ENCODE measurements around the gene PTK7. TPM values are rescaled to one million over a fixed set of nuclear protein-coding genes. Genes with fewer than 3 reads are reported as not detected.
"Not testable (repeated sequence)": the region's sequence is repeated elsewhere in the genome, so short reads cannot be mapped to it uniquely, and the experiment has no call there.

PTK7 gene
- total and polyA plus RNA-seq, 7 donors, result 0.17 to 1.6 (median 0.67) TPM

DNA sequence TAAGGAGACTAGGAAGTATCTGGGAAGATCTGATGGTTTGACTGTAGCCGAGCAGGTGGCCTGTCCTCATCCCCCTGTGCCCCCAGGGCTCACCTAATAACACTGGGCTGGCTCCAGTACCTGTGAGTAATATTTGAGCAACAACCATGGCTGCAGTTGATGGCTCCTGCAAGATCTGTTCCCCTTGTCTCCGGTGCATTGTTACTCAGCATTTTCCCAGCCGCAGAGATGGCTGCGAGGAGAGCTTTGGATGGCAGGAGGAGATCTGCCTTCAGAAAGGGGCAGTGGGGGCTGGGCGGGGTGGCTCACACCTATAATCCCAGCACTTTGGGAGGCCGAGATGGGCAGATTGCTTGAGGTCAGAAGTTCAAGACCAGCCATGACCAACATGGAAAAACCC lies 39.3 kb downstream of the PTK7 start:
- intact Hi-C loops (cut with DNase I), result no loop called here
- TF ChIP-seq, protein P1, sequence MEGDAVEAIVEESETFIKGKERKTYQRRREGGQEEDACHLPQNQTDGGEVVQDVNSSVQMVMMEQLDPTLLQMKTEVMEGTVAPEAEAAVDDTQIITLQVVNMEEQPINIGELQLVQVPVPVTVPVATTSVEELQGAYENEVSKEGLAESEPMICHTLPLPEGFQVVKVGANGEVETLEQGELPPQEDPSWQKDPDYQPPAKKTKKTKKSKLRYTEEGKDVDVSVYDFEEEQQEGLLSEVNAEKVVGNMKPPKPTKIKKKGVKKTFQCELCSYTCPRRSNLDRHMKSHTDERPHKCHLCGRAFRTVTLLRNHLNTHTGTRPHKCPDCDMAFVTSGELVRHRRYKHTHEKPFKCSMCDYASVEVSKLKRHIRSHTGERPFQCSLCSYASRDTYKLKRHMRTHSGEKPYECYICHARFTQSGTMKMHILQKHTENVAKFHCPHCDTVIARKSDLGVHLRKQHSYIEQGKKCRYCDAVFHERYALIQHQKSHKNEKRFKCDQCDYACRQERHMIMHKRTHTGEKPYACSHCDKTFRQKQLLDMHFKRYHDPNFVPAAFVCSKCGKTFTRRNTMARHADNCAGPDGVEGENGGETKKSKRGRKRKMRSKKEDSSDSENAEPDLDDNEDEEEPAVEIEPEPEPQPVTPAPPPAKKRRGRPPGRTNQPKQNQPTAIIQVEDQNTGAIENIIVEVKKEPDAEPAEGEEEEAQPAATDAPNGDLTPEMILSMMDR (IDR thresholded peaks at IDR 0.05), result no peak
- Histone ChIP-seq H3K36me3 (ENCODE audit: insufficient read depth in 1 of 2, low read depth in 1 of 2) (no peaks in the 10 kb centered on the region), H3K27ac (no peak overlapping the region), H3K4me1 (no peaks in the 10 kb centered on the region), H3K9me3 (no peaks in the 10 kb centered on the region), H3K4me3 (no peak overlapping the region), H3K27me3 (ENCODE audit: insufficient read depth in 3 of 3, low read length in 2 of 3) (no peaks in the 10 kb centered on the region)
- no peak for DNase-seq
- WGBS, 3 donors, result 90 to 96% (median 94%) methylated on average over 6 of the region's 6 CpGs
- ATAC-seq, result no peak

DNA sequence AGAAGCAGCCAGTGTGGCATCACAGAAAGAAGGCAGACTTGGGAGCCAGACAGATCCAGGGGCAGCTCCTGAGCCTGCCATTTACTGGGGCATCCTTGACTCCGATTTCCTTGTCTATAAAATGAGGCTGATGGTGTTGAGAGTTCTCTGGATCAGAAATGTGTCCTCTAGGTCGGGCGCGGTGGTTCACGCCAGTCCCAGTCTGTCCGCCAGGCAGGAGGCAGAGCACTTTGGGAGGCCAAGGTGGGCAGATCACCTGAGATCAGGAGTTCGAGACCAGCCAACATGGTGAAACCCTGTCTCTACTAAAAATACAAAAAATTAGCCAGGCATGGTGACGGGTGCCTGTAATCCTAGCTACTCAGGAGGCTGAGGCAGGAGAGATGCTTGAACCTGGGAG lies 41.4 kb downstream of the PTK7 start:
- H3K4me1 ChIP-seq; H3K36me3 ChIP-seq (ENCODE audit: insufficient read depth in 1 of 2, low read depth in 1 of 2); H3K4me3 ChIP-seq; H3K27ac ChIP-seq; ATAC-seq; intact Hi-C loops (cut with DNase I); H3K27me3 ChIP-seq (ENCODE audit: insufficient read depth in 3 of 3, low read length in 2 of 3); H3K9me3 ChIP-seq; DNase-seq: not testable (repeated sequence)
- WGBS, 3 donors, result 90 to 98% (median 96%) methylated on average over 8 of the region's 8 CpGs

DNA sequence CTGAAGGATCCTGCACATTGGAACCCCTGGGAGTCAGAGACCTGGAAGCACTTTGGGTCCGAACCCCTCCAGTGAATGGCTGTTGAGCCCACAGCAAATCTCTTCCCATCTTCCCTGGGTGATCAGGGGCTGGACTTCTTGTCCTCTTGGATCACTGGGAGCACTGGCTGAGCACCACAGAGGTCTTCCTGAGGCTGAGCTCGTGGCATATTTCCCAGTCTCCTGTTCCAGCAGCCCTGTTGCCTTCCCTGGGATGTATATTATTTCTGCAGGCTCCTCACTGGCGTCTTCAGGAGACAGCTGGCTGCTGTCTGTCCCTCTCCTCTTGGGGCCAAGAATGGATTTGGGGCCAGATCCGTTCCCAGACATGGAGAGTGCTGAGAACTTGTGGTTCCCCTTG lies 43.4 kb downstream of the PTK7 start:
- H3K9me3 ChIP-seq, result no peaks in the 10 kb centered on the region
- no peak overlapping the region for H3K4me3 ChIP-seq
- H3K27me3 ChIP-seq (ENCODE audit: insufficient read depth in 3 of 3, low read length in 2 of 3), result no peaks in the 10 kb centered on the region
- H3K27ac ChIP-seq, result no peak overlapping the region
- H3K36me3 ChIP-seq (ENCODE audit: insufficient read depth in 1 of 2, low read depth in 1 of 2), result no peaks in the 10 kb centered on the region
- ATAC-seq, result no peak
- TF ChIP-seq, protein P1 (IDR thresholded peaks at IDR 0.05), result no peak
- DNase-seq, result no peak
- H3K4me1 ChIP-seq, result no peaks in the 10 kb centered on the region
- WGBS, 3 donors, result 58 to 74% (median 71%) methylated on average over 4 of the region's 4 CpGs
- intact Hi-C loops (cut with DNase I), result no loop called here

DNA sequence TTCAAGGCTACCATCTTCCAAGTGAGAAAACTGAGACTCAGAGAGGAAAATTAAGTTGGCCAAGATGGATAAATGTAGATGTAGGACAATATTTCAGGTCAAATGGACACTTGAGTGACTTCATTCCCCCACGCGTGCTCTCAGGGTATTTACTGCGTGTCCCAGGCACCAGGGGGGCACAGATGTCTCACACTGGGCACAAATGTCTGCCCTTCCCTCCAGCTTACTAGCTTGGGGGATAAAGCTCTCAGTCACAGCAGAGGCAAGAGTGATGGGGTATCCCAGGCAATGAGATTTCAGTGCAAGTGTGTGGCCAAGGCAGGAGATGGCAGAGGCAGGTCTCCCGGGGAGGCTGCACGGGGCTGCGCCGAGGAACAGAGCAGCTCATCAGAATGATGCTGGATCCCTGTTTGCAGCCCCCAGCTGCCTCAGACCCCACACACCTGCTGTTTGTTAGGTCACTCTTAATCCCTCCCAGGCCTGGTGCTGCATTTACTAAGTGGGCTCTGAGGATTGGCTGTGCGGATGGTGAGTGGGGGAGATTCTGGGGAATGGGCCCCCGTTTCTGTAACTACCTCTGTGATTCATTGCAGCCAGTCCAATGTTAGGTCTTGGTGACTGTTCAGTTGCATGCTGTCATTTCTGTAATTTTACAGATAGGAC lies 44.1 kb downstream of the PTK7 start:
- Histone ChIP-seq H3K36me3 (ENCODE audit: insufficient read depth in 1 of 2, low read depth in 1 of 2) (no peaks in the 10 kb centered on the region), H3K4me3 (no peak overlapping the region), H3K27me3 (ENCODE audit: insufficient read depth in 3 of 3, low read length in 2 of 3) (no peaks in the 10 kb centered on the region), H3K9me3 (no peaks in the 10 kb centered on the region), H3K27ac (no peak overlapping the region), H3K4me1 (no peaks in the 10 kb centered on the region)
- TF ChIP-seq, protein P1 (IDR thresholded peaks at IDR 0.05), result no peak
- 71 to 77% (median 71%) methylated on average over 9 of the region's 9 CpGs for WGBS, 3 donors
- ATAC-seq (no peak), DNase-seq (no peak)
- intact Hi-C loops (cut with DNase I), result loop anchor here in 1 of 2 donors (5.0 kb wide), 1 partner anchor 48 kb away; no protein-coding TSS in a partner anchor

DNA sequence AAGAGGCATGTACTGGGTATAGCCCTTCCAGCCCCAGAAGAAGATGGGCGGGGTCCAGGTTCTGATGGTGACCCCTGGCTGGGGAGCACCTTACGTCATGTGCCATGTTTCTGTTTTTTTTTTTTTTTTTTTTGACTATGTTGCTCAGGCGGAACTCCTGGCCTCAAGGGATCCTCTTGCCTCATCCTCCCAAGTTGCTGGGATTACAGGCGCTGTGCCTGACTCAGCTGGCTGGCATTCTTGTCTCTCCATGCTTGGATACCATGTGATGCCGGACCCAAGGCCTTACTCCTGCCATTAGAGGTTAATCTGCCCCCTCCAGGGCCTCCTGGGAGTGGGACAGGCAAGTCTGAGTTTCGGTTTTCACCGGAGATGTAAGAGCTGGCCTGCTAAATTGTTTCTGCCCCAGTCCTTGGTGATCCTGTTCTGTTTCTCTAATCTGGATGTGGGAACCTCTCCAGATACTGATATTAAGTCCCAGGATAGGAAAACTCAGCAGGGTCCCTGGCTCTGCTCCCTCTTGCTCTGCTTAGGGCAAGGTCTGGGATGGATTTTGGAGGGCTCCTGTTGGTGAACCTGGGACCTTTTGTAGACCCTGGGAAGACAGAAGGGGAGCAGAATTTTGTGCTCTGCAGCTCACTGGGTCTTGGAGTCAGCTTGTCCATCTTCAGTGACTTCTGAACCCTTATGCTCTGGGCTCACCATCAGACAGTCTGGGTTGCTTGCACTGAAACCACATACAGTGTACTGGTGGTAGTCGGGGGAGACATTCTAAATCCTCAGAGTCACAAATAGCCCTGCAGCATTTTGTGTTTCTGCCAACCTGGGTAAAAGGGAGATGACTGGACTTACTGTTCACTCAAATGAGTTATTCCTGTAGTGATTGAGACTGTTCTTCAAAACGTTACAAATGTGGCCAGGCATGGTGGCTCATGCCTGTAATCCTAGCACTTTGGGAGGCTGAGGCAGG lies 45.1 kb downstream of the PTK7 start:
- H3K36me3 ChIP-seq (ENCODE audit: insufficient read depth in 1 of 2, low read depth in 1 of 2), result no peaks in the 10 kb centered on the region
- H3K27me3 ChIP-seq (ENCODE audit: insufficient read depth in 3 of 3, low read length in 2 of 3), result no peaks in the 10 kb centered on the region
- intact Hi-C loops (cut with DNase I), result loop anchor here in 1 of 2 donors (5.0 kb wide), 1 partner anchor 49 kb away; no protein-coding TSS in a partner anchor
- peak overlapping the region; percentile 30 for H3K27ac ChIP-seq
- WGBS, 3 donors, result 52 to 64% (median 54%) methylated on average over 9 of the region's 9 CpGs
- ATAC-seq, result peak; percentile 42 to 76 (median 66)
- TF ChIP-seq, protein P1 (IDR thresholded peaks at IDR 0.05), result no peak
- H3K4me3 ChIP-seq, result no peak overlapping the region
- H3K4me1 ChIP-seq, result no peaks in the 10 kb centered on the region
- peak; percentile 75 to 86 for DNase-seq
- no peaks in the 10 kb centered on the region for H3K9me3 ChIP-seq

Data from psoas muscle (tissue), 8 donors.